GM21717 (cell line): ENCODE data around the gene RALGPS1.

Experiments used
- ATAC-seq: cut with Tn5 transposase; IDR thresholded peaks from one replicate; pipeline ENCODE4 v1.9.1; 2021; ENCODE audit warnings: mild to moderate bottlenecking, moderate library complexity; ENCODE audit not compliant: unreplicated experiment

Gene RALGPS1

DNA sequence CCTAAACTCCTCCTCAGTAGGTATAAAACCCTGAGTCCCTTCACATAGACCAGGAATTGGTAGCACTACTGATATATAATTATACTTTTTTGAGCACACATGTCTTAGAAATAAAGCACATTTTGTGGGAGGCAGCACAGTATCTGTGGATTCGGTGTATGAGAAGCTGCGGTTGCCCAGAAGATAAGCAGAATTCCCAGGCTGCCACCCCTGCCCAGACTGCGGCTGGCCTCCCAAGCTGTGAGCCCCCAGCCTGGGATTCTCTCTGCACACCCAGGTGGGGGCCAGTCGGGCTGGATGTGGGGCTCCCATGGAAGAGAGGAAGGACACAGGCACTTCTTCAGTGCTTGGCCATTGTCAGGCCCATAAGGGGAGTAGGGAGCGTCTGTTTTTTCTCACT, 233.4 kb downstream of the RALGPS1 start:
- ATAC-seq: no peak

GRCh38 chr9:127149010-127149409, 234.4 kb downstream of the RALGPS1 start:
- ATAC-seq: no peak

DNA sequence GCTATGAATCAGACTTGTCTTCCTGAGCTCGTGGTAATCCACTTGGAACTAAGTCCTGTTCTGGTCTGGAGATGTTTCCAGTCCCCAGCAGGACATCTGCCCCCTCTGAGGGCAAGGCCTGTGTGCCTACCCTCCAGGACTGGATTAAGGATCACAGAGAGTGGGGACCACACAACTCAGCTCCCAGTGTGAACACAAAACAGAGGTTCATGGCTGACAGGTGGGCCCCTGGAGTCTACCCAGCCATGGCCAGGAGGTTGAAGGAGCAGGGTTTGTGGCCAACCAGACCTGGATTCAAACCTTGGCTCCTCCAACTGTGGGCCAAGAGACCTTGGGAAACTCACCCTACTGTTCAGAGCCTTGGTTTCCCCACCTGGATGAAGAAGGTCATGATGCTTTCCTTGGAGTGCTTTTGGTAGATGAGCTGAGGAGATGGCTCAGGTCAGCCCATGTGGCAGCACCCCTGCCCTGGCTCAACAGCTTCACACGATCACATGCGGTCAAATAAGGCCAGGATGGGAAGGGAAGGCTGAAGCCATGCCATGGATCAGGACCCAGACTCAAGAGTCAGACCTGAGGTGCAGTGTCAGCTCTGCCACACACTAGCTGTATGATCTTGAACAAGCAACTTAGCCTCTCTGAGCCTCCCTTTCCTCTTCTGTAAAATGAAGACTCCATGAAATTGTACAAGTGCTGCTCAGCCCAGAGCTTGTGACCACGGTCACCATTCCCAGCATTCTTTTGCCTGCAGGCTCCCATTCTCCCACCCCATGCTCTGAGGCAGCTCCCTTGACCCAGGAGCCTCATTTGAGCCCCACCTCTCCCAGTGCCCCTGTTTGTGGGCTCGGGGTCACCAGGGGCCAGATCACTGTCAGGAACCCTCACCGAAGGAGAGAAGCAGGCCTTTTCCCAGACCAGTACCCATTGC, 235.1 kb downstream of the RALGPS1 start:
- ATAC-seq: no peak

- no peak for ATAC-seq
Observed at GRCh38 chr9:127153501-127153900, 238.9 kb downstream of the RALGPS1 start.

DNA sequence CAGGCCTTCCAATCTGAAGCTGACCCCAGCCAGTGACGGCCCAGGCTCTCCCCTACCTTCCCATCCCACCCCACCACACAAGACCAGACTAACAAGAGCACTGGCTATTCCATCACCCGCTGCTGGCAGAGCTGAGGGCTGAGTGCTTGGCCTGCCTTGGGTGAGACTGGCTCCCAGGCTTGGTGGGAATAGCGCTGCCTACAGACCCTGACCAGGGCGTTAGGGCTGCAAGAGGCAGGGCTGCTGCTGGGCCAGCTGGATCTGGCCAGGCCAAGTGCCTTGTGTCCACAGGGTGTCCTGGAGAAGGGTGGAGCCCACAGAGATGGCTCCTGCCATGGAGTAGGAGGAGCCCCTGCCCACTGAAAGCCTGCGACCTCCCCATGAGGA, 239.4 kb downstream of the RALGPS1 start:
- no peak for ATAC-seq

DNA sequence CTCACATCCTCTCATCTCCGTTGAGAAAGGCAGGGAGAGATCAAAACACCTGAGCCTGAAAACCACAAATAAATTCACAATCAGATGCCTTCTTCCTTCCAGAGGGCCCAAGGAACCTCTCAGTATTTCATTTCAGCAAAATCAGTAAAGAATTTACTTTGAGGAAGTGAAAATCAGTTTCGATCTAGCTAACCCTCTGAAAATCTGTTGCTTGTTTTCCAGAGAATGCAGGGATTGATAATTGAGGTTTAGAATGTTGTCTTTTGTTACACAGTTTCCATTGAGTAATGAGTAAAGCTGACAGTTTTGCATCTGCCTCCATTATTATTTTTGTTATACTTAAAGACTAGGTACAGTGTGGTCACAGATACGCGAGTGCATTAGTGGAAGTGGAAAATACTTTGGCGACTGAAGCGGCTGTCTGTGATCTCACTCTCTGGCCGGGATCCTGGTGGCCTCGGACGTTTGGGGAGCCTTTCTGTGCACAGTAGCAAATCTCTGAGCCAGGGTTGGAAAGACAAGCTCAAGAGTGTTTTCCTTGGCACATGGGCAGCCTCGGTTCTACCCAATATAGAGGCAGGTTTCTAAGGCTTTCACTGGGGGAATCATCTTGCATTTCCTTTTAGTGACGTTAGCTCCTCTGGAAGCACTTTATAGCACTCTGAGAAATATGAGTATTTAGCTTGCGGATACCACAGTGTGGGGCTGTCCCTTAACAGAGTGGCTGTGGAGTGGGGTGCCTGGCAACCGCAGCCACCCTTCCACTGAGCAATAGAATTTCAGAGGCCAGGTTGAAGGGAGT, 240.0 kb downstream of the RALGPS1 start:
- peak; percentile 68 for ATAC-seq

DNA sequence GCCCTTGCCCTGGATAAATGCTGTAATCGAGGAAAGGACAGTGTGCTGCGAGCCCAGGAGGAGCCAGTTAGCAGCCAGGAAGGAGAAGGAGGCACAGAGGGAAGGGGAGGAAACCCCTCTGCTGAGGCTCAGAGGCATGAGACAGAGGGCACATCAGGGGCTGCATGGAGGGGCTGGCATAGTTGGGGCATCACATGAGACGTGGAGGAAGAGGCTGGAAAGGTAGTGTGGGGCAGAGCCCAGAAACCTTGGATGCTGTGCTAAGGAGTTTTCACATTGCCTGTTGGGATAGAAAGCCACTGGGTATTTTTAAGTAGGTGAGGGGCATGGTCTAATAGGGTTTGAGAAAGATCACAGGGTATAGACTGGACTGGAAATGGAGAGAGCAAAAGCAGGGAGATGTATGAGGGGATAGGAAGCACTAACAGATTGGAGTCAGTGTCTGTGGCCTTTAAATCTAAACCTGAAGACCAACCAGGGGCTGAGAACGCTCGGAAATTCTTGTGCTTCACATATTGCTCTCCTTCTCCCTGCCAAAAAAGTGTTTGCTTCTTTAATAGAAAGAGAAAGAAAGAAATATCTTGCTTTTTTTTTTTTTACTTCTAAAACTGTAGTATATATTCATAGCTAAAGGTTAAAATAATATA, 240.9 kb downstream of the RALGPS1 start:
- no peak for ATAC-seq

GRCh38 chr9:127158786-127159324, 244.3 kb downstream of the RALGPS1 start:
- ATAC-seq: no peak

GRCh38 chr9:127159325-127159801, 244.8 kb downstream of the RALGPS1 start:
- ATAC-seq: no peak

- ATAC-seq: no peak
Observed at GRCh38 chr9:127159949-127160610, 245.5 kb downstream of the RALGPS1 start.

GRCh38 chr9:127161081-127161624, 246.6 kb downstream of the RALGPS1 start:
- no peak for ATAC-seq

GRCh38 chr9:127162046-127162863, 247.7 kb downstream of the RALGPS1 start:
- no peak for ATAC-seq

DNA sequence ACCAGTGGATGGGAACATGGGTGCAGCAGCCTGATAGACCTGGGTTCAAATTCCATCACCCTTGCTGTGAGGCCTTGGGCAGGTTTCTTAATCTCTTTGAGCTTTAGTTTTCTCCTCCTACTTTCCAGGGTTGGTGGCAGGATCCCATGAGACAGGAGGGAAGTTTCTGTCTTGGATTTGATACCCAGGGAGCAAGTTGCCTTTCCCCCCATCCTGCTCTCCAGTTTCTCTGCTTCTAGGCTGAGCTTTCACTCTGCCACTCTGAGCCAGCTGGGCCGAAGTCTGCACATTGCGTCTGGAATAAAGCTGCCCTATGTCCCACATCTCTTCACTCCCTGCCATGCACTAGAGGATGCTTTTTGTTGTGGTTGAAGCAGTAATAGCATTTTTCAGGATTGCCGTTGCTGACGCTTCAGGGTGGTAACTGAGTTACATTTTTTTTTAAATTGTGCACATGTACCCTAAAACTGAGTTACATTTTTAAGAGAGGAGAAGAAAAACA, 248.3 kb downstream of the RALGPS1 start:
- ATAC-seq: no peak

DNA sequence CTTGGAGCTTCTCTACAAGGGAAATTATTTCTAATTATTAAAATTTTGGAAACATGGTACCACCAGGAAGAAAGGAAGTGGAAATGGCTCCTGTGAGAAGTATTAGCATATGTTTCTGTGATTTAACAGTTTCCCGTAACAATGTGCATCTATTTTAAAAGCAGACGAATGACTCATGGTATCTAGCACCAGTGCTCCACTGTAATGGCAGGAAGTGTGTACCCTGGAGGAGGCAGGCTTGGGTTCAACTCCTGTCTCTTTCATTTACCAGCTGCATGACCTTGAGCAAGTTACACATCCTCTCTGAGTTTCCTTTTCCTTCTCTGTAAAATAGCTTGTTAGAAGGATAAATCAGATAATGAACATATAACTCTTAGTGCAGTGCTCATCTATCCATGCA, 248.8 kb downstream of the RALGPS1 start:
- no peak for ATAC-seq

GRCh38 chr9:127165116-127165515, 250.5 kb downstream of the RALGPS1 start:
- no peak for ATAC-seq

DNA sequence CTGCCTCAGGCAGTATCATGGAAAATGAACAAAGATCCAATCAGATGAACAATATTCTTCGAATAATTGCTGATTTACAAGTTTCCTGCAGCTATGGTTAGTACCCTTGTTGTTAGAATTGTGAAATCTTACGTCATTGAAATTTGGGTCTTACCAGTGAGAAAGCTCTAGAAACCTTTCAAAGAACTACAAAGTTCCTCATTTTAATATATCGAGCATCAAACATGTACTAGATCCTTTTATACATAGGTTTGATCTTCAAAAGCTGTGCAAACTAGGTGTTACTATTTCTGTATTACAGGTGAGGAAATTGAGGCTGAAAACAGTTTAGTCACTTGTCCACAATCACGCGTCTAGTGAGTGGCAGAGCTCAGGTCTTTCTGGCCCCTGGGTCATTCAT, 251.5 kb downstream of the RALGPS1 start:
- no peak for ATAC-seq

GRCh38 chr9:127166651-127167524, 252.3 kb downstream of the RALGPS1 start:
- peak; percentile 62 for ATAC-seq
